ENCODE measurements around the gene CEP83. TPM values are rescaled to one million over a fixed set of nuclear protein-coding genes. Genes with fewer than 3 reads are reported as not detected.
"Not testable (repeated sequence)": the region's sequence is repeated elsewhere in the genome, so short reads cannot be mapped to it uniquely, and the experiment has no call there.

Gene CEP83
- total and polyA plus RNA-seq, 2 experiments from 2014 or later: 18.3 to 35.2 TPM

- Histone ChIP-seq H3K9me3 (ENCODE audit: low read depth) (no peaks in the 10 kb centered on the region), H3K4me3 (no peak overlapping the region), H3K27me3 (no peaks in the 10 kb centered on the region), H3K27ac (no peak overlapping the region), H3K36me3 (peaks cover 13% of the 10 kb centered on the region), H3K4me1 (ENCODE audit: low read depth) (no peaks in the 10 kb centered on the region)
- TF ChIP-seq, protein P1, sequence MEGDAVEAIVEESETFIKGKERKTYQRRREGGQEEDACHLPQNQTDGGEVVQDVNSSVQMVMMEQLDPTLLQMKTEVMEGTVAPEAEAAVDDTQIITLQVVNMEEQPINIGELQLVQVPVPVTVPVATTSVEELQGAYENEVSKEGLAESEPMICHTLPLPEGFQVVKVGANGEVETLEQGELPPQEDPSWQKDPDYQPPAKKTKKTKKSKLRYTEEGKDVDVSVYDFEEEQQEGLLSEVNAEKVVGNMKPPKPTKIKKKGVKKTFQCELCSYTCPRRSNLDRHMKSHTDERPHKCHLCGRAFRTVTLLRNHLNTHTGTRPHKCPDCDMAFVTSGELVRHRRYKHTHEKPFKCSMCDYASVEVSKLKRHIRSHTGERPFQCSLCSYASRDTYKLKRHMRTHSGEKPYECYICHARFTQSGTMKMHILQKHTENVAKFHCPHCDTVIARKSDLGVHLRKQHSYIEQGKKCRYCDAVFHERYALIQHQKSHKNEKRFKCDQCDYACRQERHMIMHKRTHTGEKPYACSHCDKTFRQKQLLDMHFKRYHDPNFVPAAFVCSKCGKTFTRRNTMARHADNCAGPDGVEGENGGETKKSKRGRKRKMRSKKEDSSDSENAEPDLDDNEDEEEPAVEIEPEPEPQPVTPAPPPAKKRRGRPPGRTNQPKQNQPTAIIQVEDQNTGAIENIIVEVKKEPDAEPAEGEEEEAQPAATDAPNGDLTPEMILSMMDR (IDR thresholded peaks at IDR 0.05; ENCODE audit: low read depth, low read length): no peak
- peak in 1 of 2 donors; percentile 78 for DNase-seq (ENCODE audit: low read depth in 1 of 2, low spot score in 1 of 2)
Measured at GRCh38 chr12:94326727-94327126, 132.9 kb downstream of the CEP83 start.

DNA sequence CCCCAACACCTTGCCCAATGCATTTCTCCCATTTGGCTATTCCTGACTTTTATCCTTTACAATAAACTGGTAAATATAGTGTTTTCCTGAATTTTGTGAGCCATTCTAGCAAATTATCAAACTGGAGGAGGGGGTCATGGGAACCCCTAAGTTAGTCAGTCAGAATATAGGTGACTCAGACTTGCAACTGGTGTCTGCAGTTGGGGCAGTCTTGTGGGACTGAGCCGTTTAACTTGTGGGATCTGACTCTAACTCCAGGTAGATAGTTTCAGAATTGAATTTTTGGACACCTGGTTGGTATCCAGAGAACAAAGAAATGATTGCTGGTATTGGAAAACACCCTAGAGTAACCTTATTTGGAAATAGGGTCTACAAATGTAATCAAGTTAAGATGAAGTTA, 133.4 kb downstream of the CEP83 start:
- Histone ChIP-seq H3K27me3 (no peaks in the 10 kb centered on the region), H3K9me3 (ENCODE audit: low read depth) (no peaks in the 10 kb centered on the region), H3K4me3 (no peak overlapping the region), H3K36me3 (peaks cover 13% of the 10 kb centered on the region), H3K27ac (no peak overlapping the region), H3K4me1 (ENCODE audit: low read depth) (no peaks in the 10 kb centered on the region)
- DNase-seq (ENCODE audit: low read depth in 1 of 2, low spot score in 1 of 2): no peak
- TF ChIP-seq, protein P1 (IDR thresholded peaks at IDR 0.05; ENCODE audit: low read depth, low read length): no peak

DNA sequence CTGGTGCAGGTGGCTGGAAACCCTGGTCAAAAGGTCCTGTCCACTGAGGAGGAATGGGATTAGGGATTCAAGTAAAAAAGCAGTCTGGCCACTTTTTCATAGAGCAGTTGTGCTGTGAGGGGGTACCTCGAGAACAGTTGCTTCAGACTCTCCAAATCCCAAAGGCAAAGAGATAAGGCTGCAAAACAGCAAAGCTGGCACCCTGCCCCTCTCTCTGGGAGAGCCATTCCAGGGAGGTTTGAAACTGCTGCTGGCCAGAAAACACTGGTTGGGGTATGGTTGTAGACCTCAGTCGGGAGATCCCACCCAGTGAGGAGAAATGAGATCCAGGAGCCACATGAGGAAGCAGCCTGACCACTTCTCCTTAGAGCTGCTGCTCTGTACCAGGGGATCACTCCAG, 137.3 kb downstream of the CEP83 start:
- no peaks in the 10 kb centered on the region for H3K27me3 ChIP-seq
- DNase-seq (ENCODE audit: low read depth in 1 of 2, low spot score in 1 of 2): peak in 1 of 2 donors; percentile 87
- H3K9me3 ChIP-seq (ENCODE audit: low read depth): no peaks in the 10 kb centered on the region
- no peaks in the 10 kb centered on the region for H3K4me1 ChIP-seq (ENCODE audit: low read depth)
- H3K36me3 ChIP-seq: peaks cover 5% of the 10 kb centered on the region
- no peak overlapping the region for H3K27ac ChIP-seq
- TF ChIP-seq, protein P1 (IDR thresholded peaks at IDR 0.05; ENCODE audit: low read depth, low read length): no peak
- H3K4me3 ChIP-seq: no peak overlapping the region

- peaks cover 5% of the 10 kb centered on the region for H3K36me3 ChIP-seq
- no peaks in the 10 kb centered on the region for H3K4me1 ChIP-seq (ENCODE audit: low read depth)
- TF ChIP-seq, protein P1 (IDR thresholded peaks at IDR 0.05; ENCODE audit: low read depth, low read length): no peak
- H3K4me3 ChIP-seq: no peak overlapping the region
- no peaks in the 10 kb centered on the region for H3K9me3 ChIP-seq (ENCODE audit: low read depth)
- no peak overlapping the region for H3K27ac ChIP-seq
- no peak for DNase-seq (ENCODE audit: low read depth in 1 of 2, low spot score in 1 of 2)
- H3K27me3 ChIP-seq: no peaks in the 10 kb centered on the region
Measured at GRCh38 chr12:94320109-94320508, 139.6 kb downstream of the CEP83 start.

GRCh38 chr12:94318181-94318580, 141.5 kb downstream of the CEP83 start:
- TF ChIP-seq, protein P1 (IDR thresholded peaks at IDR 0.05; ENCODE audit: low read depth, low read length): no peak
- Histone ChIP-seq H3K27ac (no peak overlapping the region), H3K9me3 (ENCODE audit: low read depth) (no peaks in the 10 kb centered on the region), H3K4me1 (ENCODE audit: low read depth) (no peaks in the 10 kb centered on the region), H3K36me3 (peaks cover under 1% of the 10 kb centered on the region), H3K27me3 (no peaks in the 10 kb centered on the region), H3K4me3 (no peak overlapping the region)
- no peak for DNase-seq (ENCODE audit: low read depth in 1 of 2, low spot score in 1 of 2)

DNA sequence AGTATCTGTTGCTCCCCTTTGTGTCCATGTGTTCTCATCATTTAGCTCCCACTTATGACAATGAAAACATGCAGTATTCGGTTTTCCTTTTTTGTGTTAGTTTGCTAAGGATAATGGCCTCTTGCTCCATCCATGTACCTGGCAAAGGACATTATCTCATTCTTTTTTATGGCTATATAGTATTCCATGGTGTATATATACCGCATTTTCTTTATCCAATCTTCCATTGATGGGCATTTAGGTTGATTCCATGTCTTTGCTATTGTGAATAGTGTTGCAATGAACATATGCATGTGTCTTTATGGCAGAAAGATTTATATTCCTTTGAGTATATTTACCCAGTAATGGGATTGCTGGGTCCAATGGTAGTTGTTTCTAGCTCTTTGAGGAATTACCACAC, 143.1 kb downstream of the CEP83 start:
- not testable (repeated sequence) for H3K4me1 ChIP-seq (ENCODE audit: low read depth); H3K27me3 ChIP-seq; H3K9me3 ChIP-seq (ENCODE audit: low read depth); DNase-seq (ENCODE audit: low read depth in 1 of 2, low spot score in 1 of 2); H3K4me3 ChIP-seq; H3K27ac ChIP-seq; H3K36me3 ChIP-seq
